ENCODE results near the gene KIRREL1.

Gene KIRREL1

GRCh38 chr1:158007667-158008386 is 14.4 kb downstream of the KIRREL1 start:
- peak; percentile 88 for DNase-seq (ENCODE audit: low spot score)

- no peak for DNase-seq (ENCODE audit: low spot score)
Observed at GRCh38 chr1:158008630-158009029, 15.2 kb downstream of the KIRREL1 start.

- no peak for DNase-seq (ENCODE audit: low spot score)
Observed at GRCh38 chr1:158011714-158012113, 18.3 kb downstream of the KIRREL1 start.

- no peak for DNase-seq (ENCODE audit: low spot score)
Observed at GRCh38 chr1:158013840-158014730, 20.6 kb downstream of the KIRREL1 start.

GRCh38 chr1:158014731-158015320 is 21.4 kb downstream of the KIRREL1 start:
- DNase-seq (ENCODE audit: low spot score): no peak

GRCh38 chr1:158016651-158017335 is 23.3 kb downstream of the KIRREL1 start:
- DNase-seq (ENCODE audit: low spot score): no peak

GRCh38 chr1:158017800-158018595 is 24.6 kb downstream of the KIRREL1 start:
- DNase-seq (ENCODE audit: low spot score): no peak

GRCh38 chr1:158019171-158019868 is 25.9 kb downstream of the KIRREL1 start:
- no peak for DNase-seq (ENCODE audit: low spot score)

GRCh38 chr1:158020259-158020885 is 26.9 kb downstream of the KIRREL1 start:
- DNase-seq (ENCODE audit: low spot score): no peak

- no peak for DNase-seq (ENCODE audit: low spot score)
Observed at GRCh38 chr1:158020886-158021620, 27.6 kb downstream of the KIRREL1 start.

GRCh38 chr1:158021721-158022120 is 28.3 kb downstream of the KIRREL1 start:
- no peak for DNase-seq (ENCODE audit: low spot score)

GRCh38 chr1:158022554-158023312 is 29.3 kb downstream of the KIRREL1 start:
- no peak for DNase-seq (ENCODE audit: low spot score)

- no peak for DNase-seq (ENCODE audit: low spot score)
Observed at GRCh38 chr1:158024737-158025136, 31.3 kb downstream of the KIRREL1 start.

- no peak for DNase-seq (ENCODE audit: low spot score)
Observed at GRCh38 chr1:158025576-158026230, 32.3 kb downstream of the KIRREL1 start.

- DNase-seq (ENCODE audit: low spot score): no peak
Observed at GRCh38 chr1:158026651-158027050, 33.2 kb downstream of the KIRREL1 start.

GRCh38 chr1:158027508-158027907 is 34.1 kb downstream of the KIRREL1 start:
- DNase-seq (ENCODE audit: low spot score): no peak

- DNase-seq (ENCODE audit: low spot score): no peak
Observed at GRCh38 chr1:158028969-158029368, 35.5 kb downstream of the KIRREL1 start.

GRCh38 chr1:158035014-158035413 is 41.6 kb downstream of the KIRREL1 start:
- no peak for DNase-seq (ENCODE audit: low spot score)

All from D341Med (cell line).